ENCODE results near the gene ZFP3. TPM values are rescaled to one million over a fixed set of nuclear protein-coding genes. Genes with fewer than 3 reads are reported as not detected.
"Not testable (repeated sequence)": the region's sequence is repeated elsewhere in the genome, so short reads cannot be mapped to it uniquely, and the experiment has no call there.

Gene ZFP3
- polyA plus RNA-seq, 1 experiment: 3.0 TPM

DNA sequence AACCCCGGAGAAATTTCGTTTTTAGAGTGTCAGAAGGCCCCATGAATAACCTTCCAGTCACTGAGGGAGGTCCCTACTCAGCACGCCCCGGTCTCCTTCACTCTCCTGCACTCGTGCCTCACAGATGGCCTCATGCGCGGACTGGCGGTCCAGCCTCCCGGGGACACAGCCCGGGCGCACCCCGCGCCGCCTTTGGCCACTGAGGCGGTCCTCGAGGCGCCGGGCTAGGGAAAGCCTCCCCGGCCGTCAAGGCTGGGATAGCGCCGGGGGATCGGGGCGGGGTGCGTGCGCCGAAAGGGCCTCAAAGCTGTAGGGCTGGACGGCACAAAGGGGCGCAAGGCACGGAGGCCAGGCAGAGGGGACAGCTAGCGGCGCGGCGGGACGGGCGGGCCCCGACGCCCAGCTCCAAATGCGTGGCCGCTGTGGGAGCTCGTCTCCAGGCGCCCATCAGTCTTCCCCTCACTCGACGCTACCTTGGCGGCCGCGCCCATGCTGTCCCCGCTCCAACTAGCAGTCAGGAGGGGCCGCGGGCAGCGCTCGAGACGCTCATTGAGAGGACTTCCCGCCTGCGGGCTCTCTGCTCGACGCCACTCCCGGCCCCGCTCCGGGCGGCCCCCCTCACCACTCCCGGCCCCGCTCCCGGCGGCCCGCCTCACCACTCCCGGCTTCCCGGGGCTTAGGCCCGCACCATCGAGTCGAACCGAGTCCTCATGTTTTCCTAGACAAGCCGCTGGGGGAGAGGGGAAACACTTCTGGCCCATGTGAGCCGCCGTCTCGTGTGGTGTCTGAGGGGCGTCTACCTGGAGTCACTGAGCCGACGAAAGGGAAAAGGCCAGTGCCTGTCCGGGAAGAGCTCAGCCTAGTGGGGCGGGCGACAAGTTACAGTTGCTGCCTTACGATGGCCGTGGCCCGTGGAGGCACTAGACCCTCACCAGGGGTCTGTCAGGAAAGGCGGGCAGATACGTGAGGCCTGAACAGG, 37.7 kb downstream of the ZFP3 start, which contains the start of gene USP6:
Gene USP6, plus strand, starts transcription at position 360 of the 979 bp plus-strand sequence. CDS start 14,336 bp downstream, outside the sequence.
- Histone ChIP-seq H3K4me3 (ENCODE audit: low read depth, low read length) (no peak within 1 kb of the TSS), H3K9me3 (ENCODE audit: control insufficient read depth, insufficient read depth, low read length) (peaks cover 21% of the 10 kb centered on the region), H3K27me3 (ENCODE audit: control insufficient read depth, insufficient read depth, low read length) (peaks cover 22% of the 10 kb centered on the region), H3K27ac (ENCODE audit: low read depth, low read length) (no peak within 1 kb of the TSS)
- CTCF ChIA-PET: interaction anchor here (0.5 kb wide), 1 partner anchor 35 kb away, joined by 3 read pairs; no protein-coding TSS in a partner anchor
- POLR2A ChIA-PET: no interaction called here
- DNase-seq (ENCODE audit: low read depth, low spot score): no peak
- TF ChIP-seq, protein P1, sequence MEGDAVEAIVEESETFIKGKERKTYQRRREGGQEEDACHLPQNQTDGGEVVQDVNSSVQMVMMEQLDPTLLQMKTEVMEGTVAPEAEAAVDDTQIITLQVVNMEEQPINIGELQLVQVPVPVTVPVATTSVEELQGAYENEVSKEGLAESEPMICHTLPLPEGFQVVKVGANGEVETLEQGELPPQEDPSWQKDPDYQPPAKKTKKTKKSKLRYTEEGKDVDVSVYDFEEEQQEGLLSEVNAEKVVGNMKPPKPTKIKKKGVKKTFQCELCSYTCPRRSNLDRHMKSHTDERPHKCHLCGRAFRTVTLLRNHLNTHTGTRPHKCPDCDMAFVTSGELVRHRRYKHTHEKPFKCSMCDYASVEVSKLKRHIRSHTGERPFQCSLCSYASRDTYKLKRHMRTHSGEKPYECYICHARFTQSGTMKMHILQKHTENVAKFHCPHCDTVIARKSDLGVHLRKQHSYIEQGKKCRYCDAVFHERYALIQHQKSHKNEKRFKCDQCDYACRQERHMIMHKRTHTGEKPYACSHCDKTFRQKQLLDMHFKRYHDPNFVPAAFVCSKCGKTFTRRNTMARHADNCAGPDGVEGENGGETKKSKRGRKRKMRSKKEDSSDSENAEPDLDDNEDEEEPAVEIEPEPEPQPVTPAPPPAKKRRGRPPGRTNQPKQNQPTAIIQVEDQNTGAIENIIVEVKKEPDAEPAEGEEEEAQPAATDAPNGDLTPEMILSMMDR (IDR thresholded peaks at IDR 0.05; ENCODE audit: low read depth, low read length): no peak

DNA sequence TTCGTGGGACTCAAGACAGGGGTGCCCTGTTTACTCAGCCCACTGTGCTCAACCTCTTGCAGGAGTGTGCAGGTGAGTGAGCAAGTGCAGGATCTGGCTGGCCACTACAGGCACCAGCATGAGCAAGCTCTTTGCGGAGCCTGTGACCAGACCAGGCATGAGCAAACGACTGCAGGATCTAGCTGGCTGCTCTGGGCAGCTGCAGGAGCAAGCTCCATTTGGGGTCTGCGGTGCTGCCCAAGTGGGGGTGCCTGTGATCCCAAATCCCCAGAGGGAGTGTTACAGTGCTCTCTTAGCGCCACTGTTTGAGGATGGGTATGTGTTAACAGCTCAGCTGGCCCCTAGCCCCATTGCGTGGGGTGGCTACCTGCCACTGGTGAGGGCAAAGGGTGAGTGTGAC, 40.0 kb downstream of the ZFP3 start:
- Histone ChIP-seq H3K9me3 (ENCODE audit: control insufficient read depth, insufficient read depth, low read length) (peaks cover 21% of the 10 kb centered on the region), H3K27ac (ENCODE audit: low read depth, low read length) (no peak overlapping the region), H3K27me3 (ENCODE audit: control insufficient read depth, insufficient read depth, low read length) (peaks cover 30% of the 10 kb centered on the region), H3K4me3 (ENCODE audit: low read depth, low read length) (no peak overlapping the region)
- CTCF ChIA-PET: no interaction called here
- POLR2A ChIA-PET: no interaction called here
- TF ChIP-seq, protein P1 (IDR thresholded peaks at IDR 0.05; ENCODE audit: low read depth, low read length): no peak
- no peak for DNase-seq (ENCODE audit: low read depth, low spot score)

DNA sequence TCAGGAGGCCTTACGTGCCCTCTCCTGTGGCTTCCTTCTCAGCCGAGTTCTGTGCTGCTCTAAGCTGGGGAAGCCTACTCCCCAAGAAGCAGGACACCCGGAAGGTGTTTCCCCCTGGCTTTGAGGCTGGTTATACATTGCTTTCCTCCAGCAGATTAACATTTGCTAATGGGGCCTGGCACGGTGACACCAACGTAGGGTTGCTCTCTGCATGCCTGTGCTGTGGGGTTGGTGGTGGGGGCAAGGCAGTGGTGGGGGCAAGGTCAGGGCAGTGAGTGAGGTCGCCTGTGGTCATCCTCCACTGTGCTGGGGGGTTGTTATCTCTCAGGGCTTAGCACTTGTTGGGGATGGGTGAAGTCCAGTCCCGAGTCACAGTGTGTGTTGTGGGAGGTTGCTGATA, 41.8 kb downstream of the ZFP3 start:
- ChIA-PET CTCF (no interaction called here), POLR2A (no interaction called here)
- DNase-seq (ENCODE audit: low read depth, low spot score): no peak
- no peak overlapping the region for H3K27ac ChIP-seq (ENCODE audit: low read depth, low read length)
- no peak overlapping the region for H3K4me3 ChIP-seq (ENCODE audit: low read depth, low read length)
- peaks cover 24% of the 10 kb centered on the region for H3K9me3 ChIP-seq (ENCODE audit: control insufficient read depth, insufficient read depth, low read length)
- TF ChIP-seq, protein P1 (IDR thresholded peaks at IDR 0.05; ENCODE audit: low read depth, low read length): no peak
- peaks cover 36% of the 10 kb centered on the region for H3K27me3 ChIP-seq (ENCODE audit: control insufficient read depth, insufficient read depth, low read length)

DNA sequence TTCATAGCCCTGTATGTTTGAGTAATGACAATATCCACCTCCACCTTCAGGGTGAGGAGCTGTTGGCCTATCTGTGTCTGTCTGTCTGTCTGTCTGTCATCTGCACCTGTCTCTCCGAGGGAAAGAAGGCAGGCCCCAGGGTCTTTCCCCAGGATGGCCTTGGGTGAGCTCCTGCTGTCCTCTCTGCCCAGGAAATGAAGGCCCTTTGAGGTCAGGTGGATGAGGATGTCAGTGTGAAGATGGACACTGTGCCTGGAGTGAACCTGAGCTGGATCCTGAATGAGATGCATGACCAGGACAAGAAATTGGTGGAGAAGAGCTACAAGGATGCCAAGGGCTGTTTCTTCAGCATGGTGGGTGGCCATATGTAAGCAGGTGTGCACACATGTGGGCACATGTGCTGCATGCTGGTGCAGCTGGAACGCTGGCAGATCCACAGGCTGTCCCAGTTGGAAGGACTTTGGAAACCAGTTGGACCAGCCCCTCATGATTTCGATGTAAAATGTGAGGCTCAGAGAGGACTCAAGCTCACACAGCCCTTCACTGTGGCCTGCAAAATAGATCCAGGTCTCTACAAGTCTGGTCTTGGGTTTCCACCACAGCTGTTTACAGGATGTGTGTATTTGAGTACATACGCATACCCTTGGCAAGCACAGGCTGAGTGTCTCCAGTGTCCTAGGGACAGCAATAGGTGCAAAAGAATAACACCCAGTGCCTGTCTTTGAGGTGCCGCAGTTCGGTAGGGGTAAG, 42.3 kb downstream of the ZFP3 start:
- Histone ChIP-seq H3K27me3 (ENCODE audit: control insufficient read depth, insufficient read depth, low read length) (peaks cover 33% of the 10 kb centered on the region), H3K9me3 (ENCODE audit: control insufficient read depth, insufficient read depth, low read length) (peaks cover 19% of the 10 kb centered on the region)
- POLR2A ChIA-PET; DNase-seq (ENCODE audit: low read depth, low spot score); H3K27ac ChIP-seq (ENCODE audit: low read depth, low read length); CTCF ChIA-PET; H3K4me3 ChIP-seq (ENCODE audit: low read depth, low read length): not testable (repeated sequence)

DNA sequence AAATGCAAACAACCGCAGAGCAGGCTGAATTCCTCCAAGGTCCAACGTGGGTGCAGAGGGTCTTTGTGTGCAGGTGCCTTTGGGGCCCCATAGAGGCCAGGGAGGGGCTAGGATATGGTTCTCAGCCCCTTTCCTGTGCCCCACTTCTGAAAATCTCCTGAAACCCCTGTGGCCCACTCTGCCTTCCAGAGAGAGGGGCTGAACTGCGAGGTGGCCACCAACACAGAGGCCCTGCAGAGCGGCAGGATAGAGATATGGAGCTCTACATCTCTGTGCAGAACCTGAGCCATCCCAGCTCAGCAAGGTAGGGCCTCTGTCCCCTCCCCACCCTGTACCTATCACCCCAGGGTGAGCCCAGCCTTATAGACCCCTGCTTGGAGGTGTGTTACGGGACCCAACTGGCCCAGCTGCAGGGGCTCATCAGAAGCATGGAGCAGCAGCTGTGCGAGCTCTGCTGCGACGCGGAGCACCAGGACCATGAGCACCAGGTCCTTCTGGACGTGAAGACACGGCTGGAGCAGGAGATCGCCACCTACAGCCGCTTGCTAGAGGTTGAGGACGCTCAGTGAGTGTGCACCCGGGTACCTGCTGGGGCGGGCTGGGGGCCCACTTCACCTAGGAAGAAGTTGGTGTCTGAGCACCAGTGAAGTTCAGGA, 43.0 kb downstream of the ZFP3 start:
- TF ChIP-seq, protein P1 (IDR thresholded peaks at IDR 0.05; ENCODE audit: low read depth, low read length): no peak
- Histone ChIP-seq H3K4me3 (ENCODE audit: low read depth, low read length) (no peak overlapping the region), H3K9me3 (ENCODE audit: control insufficient read depth, insufficient read depth, low read length) (peaks cover 12% of the 10 kb centered on the region), H3K27ac (ENCODE audit: low read depth, low read length) (no peak overlapping the region), H3K27me3 (ENCODE audit: control insufficient read depth, insufficient read depth, low read length) (peaks cover 26% of the 10 kb centered on the region)
- CTCF ChIA-PET: no interaction called here
- DNase-seq (ENCODE audit: low read depth, low spot score): no peak
- POLR2A ChIA-PET: no interaction called here

DNA sequence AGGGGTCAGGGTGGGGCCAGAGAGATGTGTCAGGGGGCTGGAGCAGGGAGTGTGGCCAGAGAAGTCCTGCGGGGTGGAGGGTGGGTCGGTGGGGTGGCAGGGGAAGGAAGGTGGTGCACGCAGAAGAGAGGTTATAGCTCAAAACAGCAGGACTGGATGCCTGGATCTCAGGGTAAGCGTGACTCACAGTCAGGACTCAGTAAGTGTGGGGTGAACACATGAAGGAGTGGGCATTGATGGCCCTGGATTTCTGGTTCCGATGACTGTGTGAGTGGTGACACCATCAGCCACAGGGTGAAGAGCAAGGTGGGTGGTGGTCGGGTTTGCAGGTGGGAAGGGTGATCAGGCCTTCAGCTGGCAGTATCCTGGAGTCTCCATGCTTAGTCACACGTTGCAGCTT, 43.8 kb downstream of the ZFP3 start:
- H3K9me3 ChIP-seq (ENCODE audit: control insufficient read depth, insufficient read depth, low read length); CTCF ChIA-PET; DNase-seq (ENCODE audit: low read depth, low spot score); H3K27ac ChIP-seq (ENCODE audit: low read depth, low read length): not testable (repeated sequence)
- POLR2A ChIA-PET: interaction anchor here (0.6 to 1.1 kb wide), 2 partner anchors 70 to 862 kb away, joined by 4 to 18 read pairs; no protein-coding TSS in a partner anchor
- Histone ChIP-seq H3K27me3 (ENCODE audit: control insufficient read depth, insufficient read depth, low read length) (peaks cover 19% of the 10 kb centered on the region), H3K4me3 (ENCODE audit: low read depth, low read length) (peak overlapping the region; percentile 56)
